HG03354 (cell line): ENCODE data around the gene GLTP.

Experiments
- ATAC-seq: cut with Tn5 transposase; IDR thresholded peaks from one replicate; pipeline ENCODE4 v1.9.1; 2021; ENCODE audit warnings: mild to moderate bottlenecking; ENCODE audit not compliant: unreplicated experiment, poor library complexity, severe bottlenecking

Gene GLTP

DNA sequence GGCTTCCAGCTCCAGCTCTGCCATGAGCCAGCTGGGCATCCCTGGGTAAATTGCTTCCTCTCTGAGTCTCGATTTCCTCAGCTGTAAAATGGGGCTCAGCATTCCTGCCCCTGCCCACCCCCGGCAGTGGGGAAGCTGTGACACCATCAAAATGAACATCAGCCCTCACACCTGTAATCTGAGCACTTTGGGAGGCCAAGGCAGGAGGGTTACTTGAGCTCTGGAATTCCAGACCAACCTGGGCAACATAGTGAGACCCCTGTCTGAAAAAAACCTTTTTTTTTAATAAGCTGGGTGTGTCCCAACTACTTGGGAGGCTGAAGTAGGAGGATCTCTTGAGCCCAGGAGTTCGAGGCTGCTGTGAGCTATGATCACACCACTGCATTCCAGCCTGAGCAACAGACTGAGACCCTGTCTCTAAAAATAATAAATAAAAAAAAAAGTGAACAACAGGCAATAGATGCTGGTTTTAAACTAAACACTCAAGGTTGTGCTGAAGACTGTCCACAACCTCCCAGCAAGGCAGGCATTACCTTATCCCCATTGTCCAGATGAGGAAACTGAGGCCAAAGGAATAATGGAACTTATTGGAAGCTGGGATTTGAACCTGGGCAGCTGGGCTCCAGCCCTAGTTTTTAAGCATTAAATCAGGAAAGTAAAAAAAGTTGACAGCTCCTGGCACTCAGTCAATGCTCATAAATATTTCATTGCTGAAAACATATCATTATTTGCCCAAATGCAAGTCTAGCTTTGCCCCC is 51.4 kb downstream of the GLTP start:
- no peak for ATAC-seq

DNA sequence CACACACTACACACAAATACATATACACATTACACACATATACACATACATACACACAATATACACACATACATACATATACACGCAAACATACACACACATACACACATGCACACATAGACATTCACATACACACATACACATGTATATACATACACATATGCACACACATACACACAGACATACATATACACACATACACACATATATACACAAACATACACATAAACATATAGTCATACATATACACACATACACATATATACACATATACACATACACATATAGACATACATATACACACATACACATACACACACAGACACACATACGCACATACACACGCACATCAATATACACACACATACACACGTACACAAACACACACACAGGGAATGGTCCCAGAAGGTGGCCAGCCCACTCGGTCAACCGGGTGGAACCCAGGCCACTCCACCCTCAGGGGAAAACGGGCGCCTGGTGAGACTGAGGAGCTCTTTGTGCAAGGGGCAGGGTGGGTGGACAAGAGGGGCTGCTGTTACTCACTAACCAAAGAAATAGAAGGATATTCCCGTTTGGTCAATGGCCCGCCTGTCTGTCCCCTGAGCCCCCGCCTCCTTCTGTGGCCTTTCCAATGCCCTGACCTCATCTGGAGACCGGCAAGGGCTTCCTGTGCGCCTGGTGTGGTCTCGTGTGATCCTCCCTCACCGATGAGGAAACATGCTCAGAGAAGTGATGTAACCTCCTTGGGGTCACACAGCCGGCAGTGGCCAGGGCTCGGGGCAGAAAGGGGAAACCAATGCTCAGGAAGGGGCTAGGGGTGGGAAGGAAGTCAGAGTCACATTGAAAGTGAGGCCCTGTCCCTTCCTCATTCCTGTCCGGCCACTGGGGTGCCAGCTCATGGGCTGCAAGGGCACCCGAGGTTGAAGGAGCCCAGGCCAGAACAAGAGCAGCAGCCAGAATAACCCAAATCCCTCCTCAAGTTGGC is 52.5 kb downstream of the GLTP start:
- ATAC-seq, result no peak

DNA sequence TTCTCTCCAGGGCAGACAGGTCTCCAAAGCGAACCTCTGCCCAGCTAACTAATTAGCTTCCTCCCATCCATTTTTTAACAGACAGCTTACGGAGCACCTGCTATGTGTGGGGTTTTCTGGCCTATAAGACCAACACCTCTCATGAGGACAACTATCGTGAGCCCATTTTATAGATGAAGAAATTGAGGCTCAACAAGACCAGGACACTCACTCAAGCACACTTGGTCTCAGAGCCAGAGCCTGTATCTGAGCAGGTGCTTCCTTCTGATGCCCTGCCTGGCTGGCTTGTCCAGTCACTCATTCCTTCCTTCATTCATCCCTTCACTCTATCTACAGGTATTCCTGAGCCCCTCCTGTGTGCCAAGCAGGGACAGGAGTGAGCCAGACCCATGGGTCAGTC is 53.3 kb downstream of the GLTP start:
- ATAC-seq, result no peak

DNA sequence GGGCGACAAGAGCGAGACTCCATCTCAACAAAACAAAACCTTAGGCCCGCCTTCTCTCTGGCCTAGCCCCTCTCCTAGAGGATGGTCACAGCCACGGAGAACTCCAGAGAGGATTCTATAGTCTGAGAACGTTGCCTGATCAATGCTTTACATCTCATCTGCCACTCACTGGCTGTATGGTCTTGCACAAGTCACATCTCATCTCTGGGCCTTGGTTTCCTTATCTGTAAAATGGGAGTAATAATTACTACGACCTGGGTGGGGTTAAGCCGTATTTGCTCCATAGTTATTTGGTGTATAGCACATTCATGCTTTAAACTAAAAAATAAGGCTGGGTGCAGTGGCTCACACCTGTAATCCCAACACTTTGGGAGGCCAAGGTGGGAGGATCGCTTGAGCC is 55.6 kb downstream of the GLTP start:
- ATAC-seq, result no peak

DNA sequence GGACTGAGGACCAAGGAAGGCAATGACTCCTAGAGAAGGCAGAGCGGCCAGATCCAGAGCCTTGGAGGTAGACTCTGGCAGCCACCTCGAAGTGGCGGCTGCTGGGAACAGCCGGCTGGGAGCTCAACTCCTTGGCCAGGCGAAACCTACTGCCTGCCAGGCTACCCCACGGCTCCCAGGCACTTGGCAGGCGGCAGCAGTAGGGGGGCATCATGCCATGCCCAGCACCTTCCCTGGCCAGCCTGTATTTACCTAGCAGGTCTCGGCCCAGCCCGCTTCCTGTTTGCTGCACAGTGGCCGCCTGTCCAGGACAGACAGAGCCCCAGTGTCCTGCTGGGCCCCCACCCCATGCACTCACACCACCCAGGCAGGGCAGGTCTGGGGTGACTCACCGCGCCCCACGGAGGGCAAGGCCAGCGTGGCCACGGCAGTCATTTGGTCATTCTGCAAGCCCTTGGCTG is 57.4 kb downstream of the GLTP start:
- no peak for ATAC-seq

DNA sequence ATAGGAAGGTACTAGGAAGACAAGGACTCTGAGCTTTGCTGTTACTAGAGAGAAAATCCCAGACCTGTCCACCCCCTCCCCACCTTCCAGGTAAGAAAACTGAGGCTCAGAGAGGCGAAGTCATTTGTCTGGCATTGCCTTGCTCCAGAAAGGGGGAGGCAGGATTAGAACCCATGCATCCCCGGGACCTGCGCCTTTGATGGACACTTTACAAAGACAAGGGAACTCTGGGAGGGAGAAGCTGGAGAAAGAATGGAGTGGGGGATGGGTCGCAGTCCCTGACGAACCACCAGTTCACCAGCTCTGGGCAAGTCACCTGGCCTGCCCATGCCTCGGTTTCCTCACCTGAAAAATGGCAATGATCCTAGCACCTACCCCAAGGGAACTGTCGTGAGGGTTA is 57.9 kb downstream of the GLTP start:
- no peak for ATAC-seq

DNA sequence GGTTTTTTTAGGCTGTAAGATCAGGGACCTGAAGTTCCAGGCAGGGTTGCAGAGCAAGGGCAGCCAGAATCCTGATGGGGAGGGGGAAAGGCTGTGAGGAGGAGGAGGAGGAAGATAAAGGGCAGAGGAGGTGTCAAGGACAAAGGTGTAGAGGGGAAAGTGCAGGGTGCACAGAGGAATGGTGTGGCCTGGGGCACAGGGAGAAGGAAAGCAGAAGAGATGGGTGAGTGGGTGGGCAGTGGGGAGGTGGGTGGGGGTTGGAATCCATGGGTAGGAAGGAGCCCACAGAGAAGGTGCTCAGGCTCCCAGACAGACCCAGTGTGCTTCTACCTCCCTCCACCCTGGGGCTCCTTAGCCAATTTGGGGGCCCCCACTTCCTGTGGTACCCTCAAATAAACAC is 58.4 kb downstream of the GLTP start:
- ATAC-seq, result no peak

DNA sequence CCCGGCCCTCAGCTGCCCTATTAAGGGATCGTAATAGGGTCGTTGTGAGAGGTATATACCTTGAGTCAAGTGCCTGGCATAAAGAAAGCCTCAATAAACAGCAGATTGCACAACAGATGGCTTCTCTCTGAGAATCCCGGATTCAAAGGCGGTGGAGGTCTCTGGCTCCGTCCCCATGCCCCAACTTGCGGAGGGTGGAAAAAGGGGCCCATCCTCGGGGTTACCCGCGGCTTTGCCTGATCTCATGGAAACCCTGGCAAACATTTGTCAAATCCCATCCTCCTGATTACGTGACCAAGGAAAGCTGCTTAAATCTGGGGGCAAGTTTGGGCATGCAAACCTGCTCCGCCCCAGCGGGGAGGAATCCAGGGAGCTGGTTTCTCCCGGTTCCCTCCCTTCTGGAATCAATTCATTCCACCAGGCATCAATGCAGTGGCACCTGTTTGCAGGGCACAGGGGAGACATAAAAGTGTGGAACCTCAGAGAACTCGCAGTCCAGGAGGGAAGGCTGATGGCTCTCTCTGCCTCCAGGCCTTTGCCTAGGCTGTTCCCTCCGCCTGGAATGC is 59.4 kb downstream of the GLTP start:
- no peak for ATAC-seq

DNA sequence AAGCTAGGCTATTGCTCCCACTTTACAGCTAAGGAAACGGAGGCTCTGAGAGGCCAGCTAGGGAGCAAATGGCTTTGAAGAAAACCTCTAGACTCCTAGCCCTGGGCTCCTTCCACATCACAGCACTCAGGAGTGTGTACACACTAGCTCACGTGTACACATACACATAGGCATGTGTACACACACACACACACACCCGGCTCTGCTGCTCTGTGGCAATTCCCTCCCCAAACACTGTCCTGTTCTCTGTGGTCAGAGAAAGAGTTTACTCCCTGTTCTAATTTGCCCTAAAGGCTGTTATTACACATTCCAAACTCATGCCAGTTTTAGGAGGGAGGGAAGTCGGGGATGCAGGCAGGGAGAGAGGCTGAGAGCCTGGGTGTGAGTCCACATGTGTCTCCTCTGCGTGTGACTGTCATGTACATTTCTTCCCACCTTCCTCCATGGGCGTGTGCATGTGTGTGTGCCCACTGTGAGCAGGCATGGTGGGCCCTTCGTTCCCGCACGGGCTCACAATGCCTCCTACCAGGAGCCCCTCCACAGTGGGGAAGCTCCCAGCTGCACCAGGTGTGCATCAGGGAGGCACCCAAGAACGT is 61.3 kb downstream of the GLTP start:
- no peak for ATAC-seq

DNA sequence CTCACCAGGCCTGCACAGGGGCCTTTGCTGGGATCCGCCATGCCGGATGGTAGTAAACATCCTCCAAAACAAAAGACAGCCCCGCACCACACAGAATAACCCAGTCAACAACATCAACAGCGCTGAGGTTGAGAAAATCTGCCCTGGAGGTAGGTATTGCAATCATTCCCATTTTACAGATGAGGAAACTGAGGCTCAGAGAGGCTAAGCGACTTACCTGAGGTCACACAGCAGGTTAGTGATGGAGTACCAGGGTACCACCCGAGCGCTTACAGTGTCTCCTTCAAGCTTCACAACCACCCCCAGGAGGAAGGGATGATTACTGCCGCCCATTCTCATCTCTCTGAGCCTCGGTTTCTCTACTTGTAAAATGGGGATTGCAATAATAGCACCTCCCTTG is 62.1 kb downstream of the GLTP start:
- no peak for ATAC-seq

DNA sequence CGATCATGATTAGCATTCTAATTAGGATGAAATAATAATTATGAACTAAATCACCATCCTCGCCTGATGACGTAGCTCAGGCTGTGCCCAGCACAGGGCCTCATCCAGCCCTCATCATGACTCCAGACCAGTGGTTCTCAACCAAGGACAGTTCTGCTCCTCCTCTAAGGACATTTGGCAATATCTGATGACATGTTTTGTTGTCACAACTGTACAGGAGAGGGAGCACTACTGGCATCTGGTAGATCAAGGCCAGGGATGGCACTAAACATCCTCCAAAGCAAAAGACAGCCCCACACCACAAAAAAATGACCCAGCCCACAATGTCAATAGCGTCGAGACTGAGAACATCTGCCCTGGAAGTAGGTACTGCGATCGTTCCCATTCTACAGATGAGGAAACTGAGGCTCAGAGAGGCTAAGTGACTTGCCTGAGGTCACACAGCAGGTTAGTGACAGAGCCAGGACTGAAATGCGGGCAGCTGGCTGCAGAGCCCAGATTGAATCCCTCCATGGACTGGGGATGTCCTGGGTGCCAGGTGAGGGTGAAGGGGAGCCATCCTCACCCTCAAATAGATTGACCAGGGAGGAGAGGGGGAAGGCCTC is 62.6 kb downstream of the GLTP start:
- no peak for ATAC-seq

DNA sequence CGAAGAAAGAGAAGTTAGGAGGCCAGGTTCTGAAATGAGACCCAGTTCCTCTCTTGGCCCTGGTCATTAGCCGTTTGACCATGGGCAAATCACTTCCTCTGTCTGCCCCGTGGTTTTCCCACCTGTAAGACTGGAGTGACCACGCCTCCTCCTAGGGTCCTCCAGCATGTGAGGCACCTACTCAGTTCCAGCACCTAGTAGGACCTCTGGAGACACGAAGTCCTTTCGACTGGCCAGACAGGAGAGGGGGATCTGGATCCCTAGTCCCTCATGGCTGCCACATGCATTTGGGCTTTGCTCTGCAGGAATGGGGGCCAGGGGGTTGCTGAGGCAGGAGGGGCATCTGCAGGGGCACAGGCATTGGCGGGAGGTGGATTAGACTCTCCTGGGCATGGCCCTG is 63.5 kb downstream of the GLTP start:
- no peak for ATAC-seq

DNA sequence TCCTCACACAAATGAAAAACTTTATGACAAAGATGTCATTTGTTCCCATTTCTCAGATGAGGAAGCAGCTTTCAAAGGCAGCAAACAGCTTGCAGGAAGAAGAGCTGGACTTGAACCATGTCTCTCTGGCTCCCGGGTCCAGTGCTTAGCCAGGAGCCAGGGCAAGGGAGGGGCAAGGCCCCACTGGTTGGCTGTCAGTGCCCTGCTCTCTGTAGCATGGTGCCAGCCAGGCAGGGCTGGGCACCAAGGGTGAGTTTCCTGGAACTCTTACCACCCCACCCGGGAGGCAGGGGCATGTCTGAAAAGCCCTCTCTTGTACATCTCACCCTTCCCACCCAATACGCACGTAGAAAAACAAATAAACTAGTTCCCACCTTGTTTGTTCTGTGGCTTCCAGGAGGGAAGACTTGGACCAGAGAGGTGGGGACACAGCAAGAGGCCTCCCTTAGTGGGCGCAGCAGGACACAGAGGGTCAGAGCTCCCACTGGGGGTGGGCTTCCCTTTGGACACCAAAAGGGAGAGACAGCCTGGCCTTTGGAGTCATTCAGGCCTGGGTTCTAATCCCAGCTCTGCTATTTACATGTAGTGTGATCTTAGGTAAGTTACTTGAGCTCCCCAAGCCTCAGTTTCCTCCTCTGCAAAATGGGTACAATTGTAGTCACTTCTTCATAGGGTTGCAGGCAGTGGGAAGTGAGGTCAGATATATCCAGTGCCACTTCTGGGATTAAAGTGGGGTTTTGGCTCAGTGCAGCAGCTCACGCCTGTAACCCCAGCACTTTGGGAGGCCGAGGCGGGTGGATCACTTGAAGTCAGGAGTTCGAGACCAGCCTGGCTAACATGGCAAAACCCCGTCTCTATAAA is 64.4 kb downstream of the GLTP start:
- ATAC-seq, result no peak

DNA sequence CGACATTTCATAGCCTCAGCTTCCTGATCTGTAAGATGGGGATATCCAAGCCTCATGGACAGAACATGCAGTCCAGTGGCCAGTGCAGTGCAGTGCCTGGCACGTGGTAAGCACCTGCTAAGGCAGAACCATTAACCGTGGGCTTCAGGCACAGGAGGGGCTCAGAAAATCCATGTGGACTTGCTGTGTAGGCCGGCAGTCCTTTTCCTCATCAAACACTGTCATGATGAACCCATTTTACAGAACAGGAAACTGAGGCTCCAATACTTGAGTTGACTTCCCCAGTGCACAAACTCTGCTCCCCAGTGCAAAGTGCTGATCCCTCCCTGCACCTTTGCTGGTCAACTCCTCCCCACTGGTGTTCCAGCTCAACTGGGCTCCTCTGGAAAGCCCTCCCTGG is 65.1 kb downstream of the GLTP start:
- no peak for ATAC-seq

DNA sequence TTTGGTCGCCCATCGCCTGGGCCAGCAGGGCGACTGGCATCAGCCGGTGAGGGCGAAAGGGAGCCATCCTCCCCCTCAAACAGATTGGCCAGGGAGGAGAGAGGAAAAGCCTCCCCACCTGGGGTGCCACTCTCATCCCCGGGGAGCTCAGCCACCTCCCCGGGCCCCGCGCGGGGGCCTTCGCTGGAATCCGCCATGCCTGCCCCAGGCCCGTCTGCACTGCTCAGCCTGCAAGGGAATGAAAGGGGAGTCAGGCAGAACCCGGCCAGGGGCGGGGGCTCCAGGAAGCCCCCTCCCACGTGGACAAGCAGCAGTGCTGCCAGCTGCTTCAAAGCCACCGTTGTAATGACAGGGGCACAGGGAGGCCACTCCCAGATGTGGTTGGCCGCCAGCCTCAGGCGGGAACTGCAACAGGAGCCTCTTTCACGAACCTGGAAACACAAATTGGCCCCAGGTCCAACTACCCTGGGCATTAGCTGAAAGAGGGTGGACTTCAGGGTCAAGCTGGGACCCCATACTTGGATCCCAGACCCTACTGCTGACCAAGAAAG is 65.7 kb downstream of the GLTP start:
- ATAC-seq, result no peak

DNA sequence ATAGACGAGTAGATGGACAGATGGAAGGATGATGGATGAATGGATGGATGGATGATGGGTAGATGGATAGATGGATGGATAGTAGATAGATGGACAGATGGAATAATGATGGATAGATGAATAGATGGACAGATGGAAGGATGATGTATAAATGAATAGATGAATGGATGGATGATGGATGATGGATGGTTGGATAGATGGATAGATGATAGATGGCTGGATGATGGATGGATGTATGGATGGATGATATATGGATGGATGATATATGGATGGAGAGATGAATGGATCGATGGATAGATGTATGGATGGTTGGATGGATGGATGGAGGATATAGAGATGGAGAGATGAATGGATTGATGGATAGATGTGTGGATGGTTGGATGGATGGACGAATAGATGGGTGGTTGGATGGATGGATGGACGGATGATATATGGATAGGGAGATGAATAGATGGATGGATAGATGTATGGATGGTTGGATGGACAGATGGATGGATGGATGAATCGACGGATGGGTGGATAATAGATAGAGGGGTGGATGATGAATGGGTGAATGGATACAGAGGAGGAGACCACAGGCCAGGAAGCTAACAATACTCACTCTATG is 66.4 kb downstream of the GLTP start:
- ATAC-seq, result no peak

DNA sequence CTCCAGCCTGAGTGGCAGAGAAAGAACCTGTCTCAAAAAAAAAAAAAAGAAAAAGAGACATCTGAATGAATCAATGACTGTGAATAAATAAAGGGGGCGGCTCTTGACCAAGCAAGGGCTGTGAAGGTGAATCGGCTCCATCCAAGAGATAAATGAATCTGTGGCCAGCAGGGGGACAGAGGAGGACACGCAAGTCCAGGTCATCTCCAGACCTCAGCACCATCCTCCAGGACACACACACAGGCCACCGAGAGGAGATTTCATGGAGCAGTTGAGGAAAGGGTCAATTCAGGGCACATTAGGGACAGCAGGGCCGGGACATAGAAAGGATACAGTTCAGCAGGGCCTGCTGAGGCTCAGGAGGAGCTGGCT is 68.7 kb downstream of the GLTP start:
- no peak for ATAC-seq

DNA sequence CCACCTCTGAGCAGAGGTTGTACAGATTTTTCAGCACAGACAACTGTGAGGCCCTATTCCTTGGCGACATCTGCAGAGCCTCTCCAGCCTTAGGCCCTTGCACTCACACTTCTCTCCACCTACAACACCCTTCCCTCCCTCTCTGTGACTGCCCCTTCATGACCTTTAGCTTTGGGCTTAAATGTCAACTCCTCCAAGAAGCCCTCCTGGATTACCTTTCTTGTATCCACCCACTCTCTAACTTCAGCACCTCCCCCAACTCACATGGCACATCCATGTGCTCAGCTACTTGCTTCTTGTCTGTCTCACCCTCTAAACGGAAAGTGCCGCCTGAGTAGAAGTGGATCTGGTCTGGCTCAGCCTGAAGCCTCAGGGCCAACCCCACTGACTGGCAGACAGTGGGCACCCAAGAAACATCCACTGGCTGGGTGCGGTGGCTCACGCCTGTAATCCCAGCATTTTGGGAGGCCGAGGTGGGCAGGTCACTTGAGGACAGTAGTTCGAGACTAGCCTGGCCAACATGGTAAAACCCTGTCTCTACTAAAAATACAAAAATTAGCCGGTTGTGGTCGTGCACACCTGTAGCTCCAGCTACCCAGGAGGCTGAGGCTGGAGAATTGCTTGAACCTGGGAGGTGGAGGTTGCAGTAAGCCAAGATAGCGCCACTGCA is 69.3 kb downstream of the GLTP start:
- ATAC-seq, result no peak
